Neural cell (in vitro differentiated cells): Measurements from ENCODE around the gene SLC27A1. TPM values are rescaled to one million over a fixed set of nuclear protein-coding genes. Genes with fewer than 3 reads are reported as not detected.

Experiments used
- H2AFZ ChIP-seq: fragments of 200-600, 300-800 bp; sonication (generic), shearing (Covaris generic); 2 replicates; pipeline ENCODE4 v1.6.0; 2014; ENCODE audit warnings: low read depth, mild to moderate bottlenecking, antibody characterized with exemption, low read length, moderate library complexity
- H3F3A ChIP-seq: fragments of 200-600 bp; shearing (Covaris generic); 2 replicates; pipeline ENCODE4 v1.6.1; 2016; ENCODE audit warnings: mild to moderate bottlenecking, moderate library complexity, mixed read lengths, antibody characterized with exemption, low read length; ENCODE audit not compliant: insufficient read depth, poor library complexity, severe bottlenecking
- H3K27ac ChIP-seq: fragments of 200-600, 300-800 bp; sonication (generic), shearing (Covaris generic); 2 replicates; pipeline ENCODE4 v1.5.1; 2014; ENCODE audit warnings: mild to moderate bottlenecking, low read length, moderate library complexity
- H3K27me3 ChIP-seq: fragments of 300-800, 200-600 bp; sonication (generic), shearing (Covaris generic); 2 replicates; pipeline ENCODE4 v1.6.0; 2014; ENCODE audit warnings: mild to moderate bottlenecking, low read depth, low read length, moderate library complexity; ENCODE audit not compliant: insufficient read depth
- H3K36me3 ChIP-seq: fragments of 300-800, 200-600 bp; sonication (generic), shearing (Covaris generic); 2 replicates; pipeline ENCODE4 v1.5.1; 2014; ENCODE audit warnings: mild to moderate bottlenecking, antibody characterized with exemption, low read length, moderate library complexity; ENCODE audit not compliant: insufficient read depth
- H3K4me2 ChIP-seq: fragments of 300-800, 200-600 bp; sonication (generic), shearing (Covaris generic); 2 replicates; pipeline ENCODE4 v1.6.0; 2014; ENCODE audit warnings: mild to moderate bottlenecking, low read length
- H3K4me3 ChIP-seq: fragments of 300-800, 200-600 bp; sonication (generic), shearing (Covaris generic); 2 replicates; pipeline ENCODE4 v1.5.1; 2014; ENCODE audit warnings: mild to moderate bottlenecking, low read length, moderate library complexity
- H3K79me2 ChIP-seq: fragments of 200-600 bp; shearing (Covaris generic); replicated peaks from 2 replicates; pipeline ENCODE4 v1.6.0; 2014; ENCODE audit warnings: mild to moderate bottlenecking, low read length, moderate library complexity; ENCODE audit not compliant: insufficient read depth
- H3K9ac ChIP-seq: fragments of 300-800, 200-600 bp; sonication (generic), shearing (Covaris generic); 2 replicates; pipeline ENCODE4 v1.6.1; 2016; ENCODE audit warnings: mild to moderate bottlenecking, low read length, mixed read lengths
- H3K9me2 ChIP-seq: fragments of 200-600 bp; shearing (Covaris generic); 2 replicates; pipeline ENCODE4 v1.6.1; 2016; ENCODE audit warnings: mild to moderate bottlenecking, low read length, mixed read lengths; ENCODE audit not compliant: insufficient read depth
- H3K9me3 ChIP-seq: fragments of 200-600, 300-800 bp; sonication (generic), shearing (Covaris generic); 2 replicates; pipeline ENCODE4 v1.6.1; 2016; ENCODE audit warnings: mild to moderate bottlenecking, mixed run types, low read length, moderate library complexity, mixed read lengths
- H4K20me1 ChIP-seq: fragments of 200-600 bp; shearing (Covaris generic); 2 replicates; pipeline ENCODE4 v1.6.1; 2016; ENCODE audit warnings: mild to moderate bottlenecking, mixed run types; ENCODE audit not compliant: insufficient read depth
- CTCF ChIP-seq: fragments of 450-650 bp; IDR thresholded peaks from 2 replicates; pipeline ENCODE4 v1.5.1; 2014; ENCODE audit warnings: antibody characterized with exemption, mild to moderate bottlenecking, moderate library complexity; ENCODE audit not compliant: poor library complexity, severe bottlenecking
- EP300 ChIP-seq: fragments of 450-650 bp; conservative IDR thresholded peaks from 2 replicates; pipeline ENCODE4 v1.6.1; 2014; ENCODE audit warnings: antibody characterized with exemption, mild to moderate bottlenecking, moderate library complexity; ENCODE audit not compliant: poor library complexity, severe bottlenecking
- EZH2 ChIP-seq: fragments of 200-600, 300-800 bp; shearing (Covaris generic), sonication (generic); IDR thresholded peaks from 2 replicates; pipeline ENCODE4 v1.6.1; 2014; ENCODE audit warnings: antibody characterized with exemption, low read length, borderline replicate concordance, mild to moderate bottlenecking; ENCODE audit not compliant: insufficient read depth, poor library complexity, severe bottlenecking
- MXI1 ChIP-seq: fragments of 450-650 bp; conservative IDR thresholded peaks from 2 replicates; pipeline ENCODE4 v1.6.1; 2014; ENCODE audit warnings: antibody characterized with exemption, mild to moderate bottlenecking; ENCODE audit not compliant: poor library complexity, severe bottlenecking
- POLR2AphosphoS5 ChIP-seq: IDR thresholded peaks from 2 replicates; pipeline ENCODE4 v1.6.1; 2012
- RAD21 ChIP-seq: fragments of 450-650 bp; conservative IDR thresholded peaks from 2 replicates; pipeline ENCODE4 v1.6.1; 2014; ENCODE audit warnings: antibody characterized with exemption, mild to moderate bottlenecking, moderate library complexity
- REST ChIP-seq: IDR thresholded peaks from 2 replicates; pipeline ENCODE4 v1.6.1; 2012; ENCODE audit warnings: borderline replicate concordance
- SMC3 ChIP-seq: fragments of 450-650 bp; conservative IDR thresholded peaks from 2 replicates; pipeline ENCODE4 v1.6.1; 2014; ENCODE audit warnings: antibody characterized with exemption, mild to moderate bottlenecking, moderate library complexity; ENCODE audit not compliant: poor library complexity
- TAF1 ChIP-seq: IDR thresholded peaks from 2 replicates; pipeline ENCODE4 v1.6.1; 2012; ENCODE audit warnings: low read depth
- polyA plus RNA-seq: library from polyadenylated mRNA; depleted of rRNA; stranded (reverse); fragments of >200 nt; gene quantifications from 2 replicates; pipeline ENCODE4 v1.2.3, GENCODE V29; 2014

SLC27A1 gene
- polyA plus RNA-seq, 1 donor from 2014 or later, result 22.0 TPM

- Histone ChIP-seq H3K27me3 (peaks cover 5% of the 10 kb centered on the region), H3K9me2 (no peaks in the 10 kb centered on the region), H3K9ac (no peak within 1 kb of the TSS), H3K79me2 (no peaks in the 10 kb centered on the region), H3F3A (no peaks in the 10 kb centered on the region), H3K9me3 (no peaks in the 10 kb centered on the region), H2AFZ (no peak within 1 kb of the TSS), H3K36me3 (no peaks in the 10 kb centered on the region), H3K27ac (no peak within 1 kb of the TSS), H3K4me3 (no peak within 1 kb of the TSS), H3K4me2 (no peak within 1 kb of the TSS), H4K20me1 (no peaks in the 10 kb centered on the region)
- TF ChIP-seq TAF1 (no peak), POLR2AphosphoS5 (no peak), RAD21 (no peak), SMC3 (no peak), REST (no peak), EZH2 (no peak), CTCF (no peak), EP300 (no peak), MXI1 (no peak)
Observed at GRCh38 chr19:17460372-17461230, 9.7 kb upstream of the SLC27A1 start, which contains the start of gene NXNL1. NXNL1 (minus strand) TSS chr19:17460926; CDS start chr19:17460869, 57 bp downstream.

GRCh38 chr19:17466487-17466850, 3.9 kb upstream of the SLC27A1 start:
- no peak overlapping the region for H3K4me3 ChIP-seq
- no peak overlapping the region for H2AFZ ChIP-seq
- TF ChIP-seq EZH2 (no peak), SMC3 (no peak), TAF1 (no peak), MXI1 (no peak), RAD21 (no peak), CTCF (no peak), POLR2AphosphoS5 (no peak), EP300 (no peak), REST (no peak)
- no peak overlapping the region for H3K4me2 ChIP-seq
- H3K9me2 ChIP-seq, result no peaks in the 10 kb centered on the region
- no peak overlapping the region for H3K9ac ChIP-seq
- H3K36me3 ChIP-seq, result no peaks in the 10 kb centered on the region
- no peaks in the 10 kb centered on the region for H4K20me1 ChIP-seq
- no peaks in the 10 kb centered on the region for H3F3A ChIP-seq
- H3K27me3 ChIP-seq, result no peaks in the 10 kb centered on the region
- no peak overlapping the region for H3K27ac ChIP-seq
- no peaks in the 10 kb centered on the region for H3K9me3 ChIP-seq
- H3K79me2 ChIP-seq, result peaks cover 5% of the 10 kb centered on the region
